ES-I3 (cell line): ENCODE results near the gene MLNR.

Experiments
- H3K36me3 ChIP-seq: 2 replicates; pipeline ENCODE4 v1.6.1; 2013; ENCODE audit warnings: mild to moderate bottlenecking, low read length, control low read depth, moderate library complexity; ENCODE audit not compliant: insufficient read depth
- H3K4me1 ChIP-seq: 2 replicates; pipeline ENCODE4 v1.6.1; 2013; ENCODE audit warnings: mild to moderate bottlenecking, control low read depth, low read length; ENCODE audit not compliant: insufficient read depth
- H3K9ac ChIP-seq: 2 replicates; pipeline ENCODE4 v1.6.1; 2013; ENCODE audit warnings: low read depth, mild to moderate bottlenecking, low read length, moderate library complexity
- H3K9me3 ChIP-seq: 2 replicates; pipeline ENCODE4 v1.6.1; 2013; ENCODE audit warnings: mild to moderate bottlenecking, low read length, moderate library complexity; ENCODE audit not compliant: control insufficient read depth, insufficient read depth

Gene MLNR

GRCh38 chr13:49216334-49216733 lies 3.8 kb upstream of the MLNR start:
- no peaks in the 10 kb centered on the region for H3K9me3 ChIP-seq
- H3K36me3 ChIP-seq, result no peaks in the 10 kb centered on the region
- no peak overlapping the region for H3K9ac ChIP-seq
- H3K4me1 ChIP-seq, result peaks cover 9% of the 10 kb centered on the region; the same call in 1 of the 2 replicates

- no peaks in the 10 kb centered on the region for H3K36me3 ChIP-seq
- H3K9ac ChIP-seq, result peak overlapping the region; percentile 52; the same call in 1 of the 2 replicates
- H3K9me3 ChIP-seq, result no peaks in the 10 kb centered on the region
- peaks cover 9% of the 10 kb centered on the region; the same call in 1 of the 2 replicates for H3K4me1 ChIP-seq
Measured at GRCh38 chr13:49217962-49218492, 2.1 kb upstream of the MLNR start.

- Histone ChIP-seq H3K9ac (peak overlapping the region; percentile 52; the same call in 1 of the 2 replicates), H3K36me3 (no peaks in the 10 kb centered on the region), H3K9me3 (no peaks in the 10 kb centered on the region), H3K4me1 (peaks cover 9% of the 10 kb centered on the region; the same call in 1 of the 2 replicates)
Measured at GRCh38 chr13:49218493-49219051, 1.6 kb upstream of the MLNR start.

GRCh38 chr13:49219647-49220035 lies 497 bp upstream of the MLNR start:
- H3K9ac ChIP-seq, result peak overlapping the region; percentile 65
- H3K9me3 ChIP-seq, result no peaks in the 10 kb centered on the region
- no peaks in the 10 kb centered on the region for H3K36me3 ChIP-seq
- H3K4me1 ChIP-seq, result peaks cover 3% of the 10 kb centered on the region; the same call in 1 of the 2 replicates

GRCh38 chr13:49220856-49221589 lies 885 bp downstream of the MLNR start:
- Histone ChIP-seq H3K36me3 (no peaks in the 10 kb centered on the region), H3K4me1 (no peaks in the 10 kb centered on the region; the same call in 1 of the 2 replicates), H3K9me3 (no peaks in the 10 kb centered on the region), H3K9ac (peak overlapping the region; percentile 65; the same call in 1 of the 2 replicates)

GRCh38 chr13:49221590-49221965 lies 1.4 kb downstream of the MLNR start:
- Histone ChIP-seq H3K9ac (peak overlapping the region; percentile 65; the same call in 1 of the 2 replicates), H3K36me3 (no peaks in the 10 kb centered on the region), H3K9me3 (no peaks in the 10 kb centered on the region), H3K4me1 (no peaks in the 10 kb centered on the region; the same call in 1 of the 2 replicates)

GRCh38 chr13:49225223-49226042 lies 5.3 kb downstream of the MLNR start:
- no peak overlapping the region for H3K9ac ChIP-seq
- H3K4me1 ChIP-seq, result no peaks in the 10 kb centered on the region
- H3K36me3 ChIP-seq, result no peaks in the 10 kb centered on the region
- H3K9me3 ChIP-seq, result no peaks in the 10 kb centered on the region

- H3K4me1 ChIP-seq, result no peaks in the 10 kb centered on the region
- H3K9ac ChIP-seq, result no peak overlapping the region
- no peaks in the 10 kb centered on the region for H3K9me3 ChIP-seq
- no peaks in the 10 kb centered on the region for H3K36me3 ChIP-seq
Measured at GRCh38 chr13:49226613-49227012, 6.5 kb downstream of the MLNR start.

- Histone ChIP-seq H3K9me3 (no peaks in the 10 kb centered on the region), H3K9ac (no peak overlapping the region), H3K36me3 (no peaks in the 10 kb centered on the region), H3K4me1 (no peaks in the 10 kb centered on the region)
Measured at GRCh38 chr13:49234741-49235140, 14.6 kb downstream of the MLNR start.

- Histone ChIP-seq H3K4me1 (no peaks in the 10 kb centered on the region), H3K36me3 (no peaks in the 10 kb centered on the region), H3K9me3 (no peaks in the 10 kb centered on the region), H3K9ac (no peak overlapping the region)
Measured at GRCh38 chr13:49235856-49236431, 15.8 kb downstream of the MLNR start.

- no peak overlapping the region for H3K9ac ChIP-seq
- no peaks in the 10 kb centered on the region for H3K4me1 ChIP-seq
- no peaks in the 10 kb centered on the region for H3K36me3 ChIP-seq
- H3K9me3 ChIP-seq, result no peaks in the 10 kb centered on the region
Measured at GRCh38 chr13:49238621-49239020, 18.5 kb downstream of the MLNR start.

GRCh38 chr13:49240017-49240416 lies 19.9 kb downstream of the MLNR start:
- no peaks in the 10 kb centered on the region for H3K4me1 ChIP-seq
- H3K36me3 ChIP-seq, result no peaks in the 10 kb centered on the region
- no peak overlapping the region for H3K9ac ChIP-seq
- H3K9me3 ChIP-seq, result no peaks in the 10 kb centered on the region

- Histone ChIP-seq H3K36me3 (no peaks in the 10 kb centered on the region), H3K9ac (no peak overlapping the region), H3K4me1 (no peaks in the 10 kb centered on the region), H3K9me3 (no peaks in the 10 kb centered on the region)
Measured at GRCh38 chr13:49241296-49241695, 21.2 kb downstream of the MLNR start.

- Histone ChIP-seq H3K9me3 (no peaks in the 10 kb centered on the region), H3K36me3 (no peaks in the 10 kb centered on the region; the same call in 1 of the 2 replicates), H3K4me1 (no peaks in the 10 kb centered on the region), H3K9ac (no peak overlapping the region)
Measured at GRCh38 chr13:49245101-49245500, 25.0 kb downstream of the MLNR start.
